Measurements from ENCODE around the gene ZFYVE28.
A peak's percentile ranks its signal among the peaks of the same experiment; 100 is the strongest.

DNA sequence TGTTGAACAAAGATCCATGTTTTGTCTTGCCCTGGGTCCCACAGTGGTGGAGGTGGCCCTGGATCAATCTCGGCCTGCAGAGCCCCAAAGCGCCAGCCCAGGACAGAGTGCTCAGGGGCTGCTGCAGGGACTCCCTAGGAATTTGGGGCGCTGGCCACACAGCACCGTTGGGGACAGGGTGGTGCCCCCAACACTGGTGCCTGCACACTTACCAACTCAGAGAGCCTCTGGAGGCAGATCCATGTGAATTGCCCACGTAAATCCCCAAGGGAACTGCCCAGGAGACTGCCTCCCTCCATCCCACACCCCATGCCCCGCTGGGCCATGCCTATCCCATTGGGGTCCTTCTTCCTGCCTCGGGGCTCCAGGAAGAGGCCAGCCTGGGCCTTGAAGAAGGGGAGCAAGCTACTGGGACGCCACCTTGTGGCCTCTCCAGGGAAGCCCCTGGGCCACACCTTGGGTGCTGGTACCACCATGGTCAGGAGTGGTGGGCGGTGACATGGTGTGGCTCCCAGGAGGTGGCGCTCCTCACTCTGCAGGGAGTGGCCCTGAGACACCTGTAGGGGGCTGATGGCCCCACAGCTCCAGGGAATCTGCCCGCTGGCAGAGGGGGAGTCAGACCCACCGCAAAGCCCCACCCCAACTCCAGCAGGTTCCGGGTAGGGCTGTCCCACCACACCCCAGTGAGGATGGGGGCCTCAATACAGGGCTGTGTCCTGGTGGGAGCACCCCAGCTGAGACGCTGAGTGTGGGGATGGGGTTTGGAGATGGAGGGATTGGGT, 23.1 kb upstream of the ZFYVE28 start:
- TF ChIP-seq POLR2AphosphoS5 (IDR thresholded peaks at IDR 0.05; ENCODE audit: insufficient read depth in 1 of 2, low read depth in 1 of 2) (no peak), POLR2A (IDR thresholded peaks at IDR 0.05) (no peak)
- TF ChIP-seq, protein P1, sequence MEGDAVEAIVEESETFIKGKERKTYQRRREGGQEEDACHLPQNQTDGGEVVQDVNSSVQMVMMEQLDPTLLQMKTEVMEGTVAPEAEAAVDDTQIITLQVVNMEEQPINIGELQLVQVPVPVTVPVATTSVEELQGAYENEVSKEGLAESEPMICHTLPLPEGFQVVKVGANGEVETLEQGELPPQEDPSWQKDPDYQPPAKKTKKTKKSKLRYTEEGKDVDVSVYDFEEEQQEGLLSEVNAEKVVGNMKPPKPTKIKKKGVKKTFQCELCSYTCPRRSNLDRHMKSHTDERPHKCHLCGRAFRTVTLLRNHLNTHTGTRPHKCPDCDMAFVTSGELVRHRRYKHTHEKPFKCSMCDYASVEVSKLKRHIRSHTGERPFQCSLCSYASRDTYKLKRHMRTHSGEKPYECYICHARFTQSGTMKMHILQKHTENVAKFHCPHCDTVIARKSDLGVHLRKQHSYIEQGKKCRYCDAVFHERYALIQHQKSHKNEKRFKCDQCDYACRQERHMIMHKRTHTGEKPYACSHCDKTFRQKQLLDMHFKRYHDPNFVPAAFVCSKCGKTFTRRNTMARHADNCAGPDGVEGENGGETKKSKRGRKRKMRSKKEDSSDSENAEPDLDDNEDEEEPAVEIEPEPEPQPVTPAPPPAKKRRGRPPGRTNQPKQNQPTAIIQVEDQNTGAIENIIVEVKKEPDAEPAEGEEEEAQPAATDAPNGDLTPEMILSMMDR (IDR thresholded peaks at IDR 0.05): peak in 2 of 3 experiments; percentile 26 to 60

Measured in vagina (tissue), 2 donors.